ENCODE measurements around the gene RAB24.
"Not testable (repeated sequence)": the region's sequence is repeated elsewhere in the genome, so short reads cannot be mapped to it uniquely, and the experiment has no call there.

RAB24 gene

GRCh38 chr5:177303121-177303924 lies at the start of gene RAB24, which contains the start of gene PRELID1:
Gene RAB24 (minus strand): TSS chr5:177303719. CDS start chr5:177303288, 431 bp downstream.
Gene PRELID1 (plus strand): TSS chr5:177303799. CDS start chr5:177303986, 187 bp downstream.
- H3K36me3 ChIP-seq (ENCODE audit: control insufficient read depth, insufficient read depth, low read length) = peaks cover 3% of the 10 kb centered on the region

GRCh38 chr5:177353093-177353492 lies 49.6 kb upstream of the RAB24 start:
- no peaks in the 10 kb centered on the region for H3K36me3 ChIP-seq (ENCODE audit: control insufficient read depth, insufficient read depth, low read length)
- no peaks in the 10 kb centered on the region for H3K9me3 ChIP-seq (ENCODE audit: control insufficient read depth, low read length)
- H3K4me3 ChIP-seq (ENCODE audit: low read length) = no peak overlapping the region
- no peak overlapping the region for H3K9ac ChIP-seq (ENCODE audit: low read length)
- H3K27me3 ChIP-seq (ENCODE audit: control insufficient read depth, insufficient read depth, low read length) = no peaks in the 10 kb centered on the region
- H3K4me1 ChIP-seq (ENCODE audit: control insufficient read depth, insufficient read depth, low read length) = peaks cover 32% of the 10 kb centered on the region

More at GRCh38 chr5:177303121-177303924, at the start of gene RAB24, which contains the start of gene PRELID1:
- peak within 1 kb of the TSS; percentile 79 for H3K9ac ChIP-seq (ENCODE audit: low read length)
- H3K4me1 ChIP-seq (ENCODE audit: control insufficient read depth, insufficient read depth, low read length) = peaks cover 49% of the 10 kb centered on the region
- H3K27me3 ChIP-seq (ENCODE audit: control insufficient read depth, insufficient read depth, low read length) = no peaks in the 10 kb centered on the region
- peak within 1 kb of the TSS; percentile 87 for H3K4me3 ChIP-seq (ENCODE audit: low read length)
- no peaks in the 10 kb centered on the region for H3K9me3 ChIP-seq (ENCODE audit: control insufficient read depth, low read length)

GRCh38 chr5:177351392-177352329 lies 48.1 kb upstream of the RAB24 start, which contains the start of gene LMAN2:
Gene LMAN2 (minus strand): TSS chr5:177351668. CDS start chr5:177351647, 21 bp downstream.
- Histone ChIP-seq H3K4me3 (ENCODE audit: low read length) (peak within 1 kb of the TSS; percentile 86), H3K9ac (ENCODE audit: low read length) (peak within 1 kb of the TSS; percentile 98), H3K4me1 (ENCODE audit: control insufficient read depth, insufficient read depth, low read length) (peaks cover 25% of the 10 kb centered on the region), H3K27me3 (ENCODE audit: control insufficient read depth, insufficient read depth, low read length) (no peaks in the 10 kb centered on the region), H3K36me3 (ENCODE audit: control insufficient read depth, insufficient read depth, low read length) (no peaks in the 10 kb centered on the region), H3K9me3 (ENCODE audit: control insufficient read depth, low read length) (no peaks in the 10 kb centered on the region)

GRCh38 chr5:177350776-177351391 lies 47.4 kb upstream of the RAB24 start:
- Histone ChIP-seq H3K4me1 (ENCODE audit: control insufficient read depth, insufficient read depth, low read length) (peaks cover 25% of the 10 kb centered on the region), H3K27me3 (ENCODE audit: control insufficient read depth, insufficient read depth, low read length) (no peaks in the 10 kb centered on the region), H3K36me3 (ENCODE audit: control insufficient read depth, insufficient read depth, low read length) (no peaks in the 10 kb centered on the region), H3K9ac (ENCODE audit: low read length) (peak overlapping the region; percentile 98), H3K4me3 (ENCODE audit: low read length) (peak overlapping the region; percentile 86), H3K9me3 (ENCODE audit: control insufficient read depth, low read length) (no peaks in the 10 kb centered on the region)

GRCh38 chr5:177349762-177350161 lies 46.2 kb upstream of the RAB24 start:
- Histone ChIP-seq H3K4me3 (ENCODE audit: low read length) (no peak overlapping the region), H3K9ac (ENCODE audit: low read length) (no peak overlapping the region), H3K4me1 (ENCODE audit: control insufficient read depth, insufficient read depth, low read length) (peaks cover 25% of the 10 kb centered on the region), H3K36me3 (ENCODE audit: control insufficient read depth, insufficient read depth, low read length) (no peaks in the 10 kb centered on the region), H3K27me3 (ENCODE audit: control insufficient read depth, insufficient read depth, low read length) (no peaks in the 10 kb centered on the region), H3K9me3 (ENCODE audit: control insufficient read depth, low read length) (no peaks in the 10 kb centered on the region)

- no peaks in the 10 kb centered on the region for H3K36me3 ChIP-seq (ENCODE audit: control insufficient read depth, insufficient read depth, low read length)
- H3K9me3 ChIP-seq (ENCODE audit: control insufficient read depth, low read length) = no peaks in the 10 kb centered on the region
- H3K4me3 ChIP-seq (ENCODE audit: low read length) = no peak overlapping the region
- H3K9ac ChIP-seq (ENCODE audit: low read length) = no peak overlapping the region
- no peaks in the 10 kb centered on the region for H3K27me3 ChIP-seq (ENCODE audit: control insufficient read depth, insufficient read depth, low read length)
- peaks cover 25% of the 10 kb centered on the region for H3K4me1 ChIP-seq (ENCODE audit: control insufficient read depth, insufficient read depth, low read length)
Measured at GRCh38 chr5:177349362-177349647, 45.8 kb upstream of the RAB24 start.

GRCh38 chr5:177347699-177348098 lies 44.2 kb upstream of the RAB24 start:
- peaks cover 25% of the 10 kb centered on the region for H3K4me1 ChIP-seq (ENCODE audit: control insufficient read depth, insufficient read depth, low read length)
- no peak overlapping the region for H3K4me3 ChIP-seq (ENCODE audit: low read length)
- no peaks in the 10 kb centered on the region for H3K27me3 ChIP-seq (ENCODE audit: control insufficient read depth, insufficient read depth, low read length)
- H3K9me3 ChIP-seq (ENCODE audit: control insufficient read depth, low read length) = no peaks in the 10 kb centered on the region
- H3K36me3 ChIP-seq (ENCODE audit: control insufficient read depth, insufficient read depth, low read length) = no peaks in the 10 kb centered on the region
- no peak overlapping the region for H3K9ac ChIP-seq (ENCODE audit: low read length)

- no peaks in the 10 kb centered on the region for H3K9me3 ChIP-seq (ENCODE audit: control insufficient read depth, low read length)
- no peaks in the 10 kb centered on the region for H3K27me3 ChIP-seq (ENCODE audit: control insufficient read depth, insufficient read depth, low read length)
- no peak overlapping the region for H3K4me3 ChIP-seq (ENCODE audit: low read length)
- H3K9ac ChIP-seq (ENCODE audit: low read length) = no peak overlapping the region
- H3K4me1 ChIP-seq (ENCODE audit: control insufficient read depth, insufficient read depth, low read length) = peaks cover 20% of the 10 kb centered on the region
- no peaks in the 10 kb centered on the region for H3K36me3 ChIP-seq (ENCODE audit: control insufficient read depth, insufficient read depth, low read length)
Measured at GRCh38 chr5:177346820-177347219, 43.3 kb upstream of the RAB24 start.

- Histone ChIP-seq H3K9me3 (ENCODE audit: control insufficient read depth, low read length) (no peaks in the 10 kb centered on the region), H3K4me3 (ENCODE audit: low read length) (no peak overlapping the region), H3K27me3 (ENCODE audit: control insufficient read depth, insufficient read depth, low read length) (no peaks in the 10 kb centered on the region), H3K4me1 (ENCODE audit: control insufficient read depth, insufficient read depth, low read length) (peaks cover 9% of the 10 kb centered on the region), H3K9ac (ENCODE audit: low read length) (no peak overlapping the region), H3K36me3 (ENCODE audit: control insufficient read depth, insufficient read depth, low read length) (no peaks in the 10 kb centered on the region)
Measured at GRCh38 chr5:177344891-177345290, 41.4 kb upstream of the RAB24 start.

- H3K4me3 ChIP-seq (ENCODE audit: low read length) = no peak overlapping the region
- no peak overlapping the region for H3K9ac ChIP-seq (ENCODE audit: low read length)
- no peaks in the 10 kb centered on the region for H3K36me3 ChIP-seq (ENCODE audit: control insufficient read depth, insufficient read depth, low read length)
- H3K4me1 ChIP-seq (ENCODE audit: control insufficient read depth, insufficient read depth, low read length) = peaks cover 6% of the 10 kb centered on the region
- H3K27me3 ChIP-seq (ENCODE audit: control insufficient read depth, insufficient read depth, low read length) = no peaks in the 10 kb centered on the region
- no peaks in the 10 kb centered on the region for H3K9me3 ChIP-seq (ENCODE audit: control insufficient read depth, low read length)
Measured at GRCh38 chr5:177343777-177344176, 40.3 kb upstream of the RAB24 start.

GRCh38 chr5:177343000-177343399 lies 39.5 kb upstream of the RAB24 start:
- not testable (repeated sequence) for H3K4me1 ChIP-seq (ENCODE audit: control insufficient read depth, insufficient read depth, low read length); H3K9me3 ChIP-seq (ENCODE audit: control insufficient read depth, low read length); H3K4me3 ChIP-seq (ENCODE audit: low read length); H3K27me3 ChIP-seq (ENCODE audit: control insufficient read depth, insufficient read depth, low read length); H3K36me3 ChIP-seq (ENCODE audit: control insufficient read depth, insufficient read depth, low read length); H3K9ac ChIP-seq (ENCODE audit: low read length)

Data from mucosa of stomach (tissue), 1 donor.